ENCODE results near the gene TAF3. TPM values are rescaled to one million over a fixed set of nuclear protein-coding genes. Genes with fewer than 3 reads are reported as not detected.

TAF3 gene
- total RNA-seq, 3 donors from 2014 or later = 7.4 to 9.7 (median 9.2) TPM

DNA sequence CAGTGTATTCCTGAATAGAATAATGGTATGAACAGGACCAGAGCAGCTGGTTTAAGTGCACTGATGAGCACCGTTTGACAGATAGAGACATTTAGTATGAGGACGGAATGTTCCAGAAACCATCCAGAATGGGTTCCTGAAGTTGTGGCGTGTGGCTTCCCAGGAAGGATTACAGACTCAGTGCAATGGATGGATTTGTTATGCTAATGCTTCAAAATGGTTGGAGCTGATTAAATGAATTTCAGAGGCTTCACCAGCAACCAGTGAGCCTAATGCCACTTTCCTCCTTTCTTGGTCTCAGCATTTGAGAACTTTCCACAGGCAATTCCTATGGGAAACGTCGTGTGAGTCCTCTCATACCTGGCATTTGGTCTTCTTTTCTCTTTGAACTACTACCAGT lies 246.1 kb downstream of the TAF3 start:
- no peak for DNase-seq (ENCODE audit: low spot score in 2 of 2)
- H3K27me3 ChIP-seq = no peaks in the 10 kb centered on the region
- H3K4me3 ChIP-seq = no peak overlapping the region
- TF ChIP-seq CTCF (IDR thresholded peaks at IDR 0.05) = no peak
- no peak for TF ChIP-seq POLR2AphosphoS5 (IDR thresholded peaks at IDR 0.05)
- no peak for TF ChIP-seq POLR2A (IDR thresholded peaks at IDR 0.05)
- no peaks in the 10 kb centered on the region for H3K4me1 ChIP-seq
- no peaks in the 10 kb centered on the region for H3K36me3 ChIP-seq
- intact Hi-C loops (cut with DNase I; ENCODE audit: low total_unique reads) = loop anchor here (10.0 kb wide), 1 partner anchor 340 kb away; no protein-coding TSS in a partner anchor
- H3K9me3 ChIP-seq = no peaks in the 10 kb centered on the region
- peak overlapping the region in 1 of 2 donors; percentile 52 for H3K27ac ChIP-seq

GRCh38 chr10:8065651-8066050 lies 247.3 kb downstream of the TAF3 start:
- Histone ChIP-seq H3K27me3 (no peaks in the 10 kb centered on the region), H3K4me3 (no peak overlapping the region), H3K9me3 (no peaks in the 10 kb centered on the region), H3K4me1 (no peaks in the 10 kb centered on the region), H3K36me3 (no peaks in the 10 kb centered on the region), H3K27ac (peak overlapping the region in 1 of 2 donors; percentile 33)
- TF ChIP-seq POLR2AphosphoS5 (IDR thresholded peaks at IDR 0.05) = no peak
- no peak for DNase-seq (ENCODE audit: low spot score in 2 of 2)
- intact Hi-C loops (cut with DNase I; ENCODE audit: low total_unique reads) = loop anchor here (10.0 kb wide), 1 partner anchor 339 kb away; no protein-coding TSS in a partner anchor

DNA sequence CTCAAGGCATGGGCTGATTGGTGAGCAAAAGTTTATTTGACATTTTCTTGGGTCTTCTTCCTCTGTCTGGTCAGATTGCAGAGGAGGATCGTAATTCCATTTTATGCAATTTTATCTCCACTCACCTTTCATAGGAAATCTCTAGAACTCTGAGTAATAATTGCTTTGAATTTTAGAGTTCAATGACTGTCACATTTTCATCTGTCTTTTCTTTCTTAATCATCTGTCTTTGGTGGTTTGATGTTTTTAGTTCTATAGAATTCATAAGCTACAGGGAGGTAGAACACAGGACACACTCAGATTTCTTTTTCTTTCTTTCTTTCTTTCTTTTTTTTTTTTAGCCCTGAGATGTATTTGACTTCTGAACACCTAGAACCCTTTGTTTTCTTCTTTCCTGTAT lies 247.8 kb downstream of the TAF3 start:
- H3K27ac ChIP-seq = peak overlapping the region in 1 of 2 donors; percentile 31
- H3K9me3 ChIP-seq = no peaks in the 10 kb centered on the region
- no peaks in the 10 kb centered on the region for H3K27me3 ChIP-seq
- H3K36me3 ChIP-seq = no peaks in the 10 kb centered on the region
- H3K4me3 ChIP-seq = no peak overlapping the region
- intact Hi-C loops (cut with DNase I; ENCODE audit: low total_unique reads) = loop anchor here (10.0 kb wide), 1 partner anchor 339 kb away; no protein-coding TSS in a partner anchor
- DNase-seq (ENCODE audit: low spot score in 2 of 2) = no peak
- H3K4me1 ChIP-seq = no peaks in the 10 kb centered on the region
- TF ChIP-seq POLR2AphosphoS5 (IDR thresholded peaks at IDR 0.05) (no peak), POLR2A (IDR thresholded peaks at IDR 0.05) (no peak), CTCF (IDR thresholded peaks at IDR 0.05) (no peak)

Other genes with a start within 250 kb of the TAF3 start
- 100 to 1,000 TPM in 1 of 3 donors, 10 to 100 TPM in 2; 18.7 to 407 (median 54.1) TPM for gene ITIH5, start 151.5 kb upstream of the TAF3 start, total RNA-seq
- gene ITIH2, start 115.2 kb upstream of the TAF3 start, total RNA-seq = 1 to 10 TPM in 1 of 3 donors, under 1 TPM in 1, not detected in 1; 0.73 to 2.0 TPM
- gene KIN, start 30.5 kb upstream of the TAF3 start, total RNA-seq = 10 to 100 TPM in 1 of 3 donors, 1 to 10 TPM in 2; 5.9 to 13.3 (median 9.5) TPM
- gene ATP5F1C, start 30.3 kb upstream of the TAF3 start, total RNA-seq = 100 to 1,000 TPM; 224 to 245 (median 224) TPM
- 10 to 100 TPM in 2 of 3 donors, under 1 TPM in 1; 0.48 to 36.4 (median 28.2) TPM for gene GATA3, start 236.2 kb downstream of the TAF3 start, total RNA-seq

All from breast epithelium (tissue), 4 donors.